GM19438 (cell line): ENCODE results near the gene REPIN1.

Source experiments
- ATAC-seq: cut with Tn5 transposase; IDR thresholded peaks from one replicate; pipeline ENCODE4 v1.9.1; 2021; ENCODE audit warnings: low read depth; ENCODE audit not compliant: unreplicated experiment

Gene REPIN1

DNA sequence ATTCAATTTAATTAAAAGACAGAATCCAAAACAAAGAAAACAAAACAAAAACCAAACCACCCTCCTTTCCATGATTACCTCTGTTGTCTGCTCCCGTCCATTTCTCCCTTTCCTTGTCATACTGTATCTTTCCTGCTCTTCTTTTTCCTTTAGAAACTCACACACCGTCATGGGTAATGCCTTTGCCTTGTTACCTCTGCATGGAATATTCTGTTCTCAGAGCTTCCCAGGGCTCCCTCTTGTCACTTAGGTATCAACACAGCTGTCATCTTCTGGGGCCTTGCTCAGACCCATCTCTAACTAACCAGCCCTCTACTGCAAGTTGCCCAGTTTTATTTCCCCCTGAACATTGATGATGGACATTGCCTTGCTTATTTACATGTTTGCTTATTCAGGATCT is 51.6 kb downstream of the REPIN1 start:
- ATAC-seq: no peak

DNA sequence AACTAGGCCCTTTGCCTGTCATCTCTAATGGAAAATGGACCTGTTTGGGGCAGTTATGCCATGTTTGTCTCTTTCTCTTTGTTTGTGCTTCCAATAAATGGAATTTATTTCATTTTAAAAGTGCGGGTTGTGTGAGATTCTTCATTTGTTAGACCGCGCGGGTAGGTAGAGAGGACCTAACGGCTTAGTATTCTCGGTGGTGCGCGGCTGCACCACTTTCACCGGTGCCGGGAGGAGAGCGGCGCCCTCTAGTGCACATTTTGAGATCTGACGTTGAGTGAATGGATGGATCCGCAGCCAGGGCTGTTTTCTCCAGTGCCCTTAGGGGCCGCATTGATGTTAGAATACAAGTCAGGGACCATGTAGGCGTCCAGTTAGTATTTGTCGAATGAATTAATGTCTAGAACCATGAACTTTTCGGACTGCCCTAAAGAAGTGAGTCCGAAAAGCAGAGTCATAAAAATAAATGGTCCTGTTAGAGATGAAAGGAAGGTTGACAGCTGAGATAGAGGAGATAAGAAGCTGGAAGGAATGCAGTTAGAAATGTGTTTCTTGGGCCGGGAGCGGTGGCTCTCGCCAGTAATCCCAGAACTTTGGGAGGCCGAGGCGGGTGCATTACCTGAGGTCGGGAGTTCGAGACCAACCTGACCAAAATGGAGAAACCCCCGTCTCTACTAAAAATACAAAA is 52.5 kb downstream of the REPIN1 start:
- ATAC-seq: peak; percentile 98

DNA sequence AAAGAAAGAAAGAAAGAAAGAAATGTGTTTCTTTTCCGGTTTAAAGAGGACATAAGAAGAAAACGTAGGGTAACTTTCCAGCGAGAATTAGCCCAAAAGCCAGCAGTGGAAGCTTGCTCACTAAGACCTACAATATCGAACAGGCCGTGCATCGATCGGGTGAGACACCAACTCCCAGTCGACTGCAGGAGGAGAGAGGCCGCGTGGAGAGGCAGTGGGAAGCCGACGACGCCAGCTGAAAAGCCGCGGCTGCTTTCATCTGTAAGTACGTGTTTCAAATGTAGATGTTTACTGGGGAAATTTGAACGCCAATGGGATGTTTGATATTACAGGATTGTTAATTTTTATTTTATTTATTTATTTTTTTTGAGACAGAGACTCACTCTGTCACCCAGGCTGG is 53.2 kb downstream of the REPIN1 start:
- ATAC-seq: no peak
